ENCODE results near the gene DUT. TPM values are rescaled to one million over a fixed set of nuclear protein-coding genes. Genes with fewer than 3 reads are reported as not detected.

Gene DUT
- total and polyA plus RNA-seq, 2 of the 8 experiments (the other 6 are each of a cell fraction or from before 2014, with no cell fraction given) = 71.5 to 246 TPM

DNA sequence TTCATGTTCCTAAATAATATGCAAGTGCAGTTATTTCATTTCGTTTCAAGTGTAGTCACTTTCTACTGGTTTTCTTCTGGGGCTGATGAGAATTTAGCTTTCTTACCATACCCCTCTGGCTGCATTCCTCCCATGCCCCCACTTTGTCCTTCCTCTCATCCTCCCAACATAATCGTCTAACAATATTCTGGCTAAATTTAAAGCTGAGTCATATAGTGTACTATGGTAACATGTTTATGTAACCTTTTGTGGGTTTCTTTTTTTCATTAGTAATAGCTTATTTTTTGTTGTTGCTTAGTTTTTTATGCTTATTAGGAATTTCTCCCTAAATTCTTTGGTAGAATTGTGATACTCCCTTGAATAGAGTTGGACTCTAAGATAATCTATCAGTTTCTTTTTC, 30.5 kb downstream of the DUT start:
- no peaks in the 10 kb centered on the region for H3K4me1 ChIP-seq (replicated peaks in 1 of 4; ENCODE audit: control insufficient read depth in 3 of 4, insufficient read depth in 4 of 4, low read length in 3 of 4)
- H2BK12ac ChIP-seq (ENCODE audit: low read depth, low read length) = no peak overlapping the region
- H2BK120ac ChIP-seq (replicated peaks; ENCODE audit: low read depth, low read length) = no peak overlapping the region
- H2BK20ac ChIP-seq (ENCODE audit: low read length) = no peak overlapping the region
- no peak for DNase-seq (ENCODE audit: low read depth in 1 of 2, low spot score in 2 of 2)
- FAIRE-seq = no peak
- H3K4me2 ChIP-seq (ENCODE audit: insufficient read depth in 1 of 2, low read depth in 2 of 2, low read length in 2 of 2) = no peak overlapping the region
- no peak overlapping the region for H2BK5ac ChIP-seq (ENCODE audit: low read depth, low read length)
- no peak overlapping the region for H4K8ac ChIP-seq (ENCODE audit: extremely low read depth, insufficient read depth, low read length)
- no peak overlapping the region for H2BK15ac ChIP-seq (ENCODE audit: low read length)
- 90% methylated on average over 2 of the region's 2 CpGs; no CpG with 5 or more reads in 1 of the 2 experiments for WGBS, 2 experiments (ENCODE audit: extremely low coverage in 1 of 2, insufficient coverage in 1 of 2, insufficient read length in 1 of 2, insufficient replicate concordance in 2 of 2, low coverage in 1 of 2, low lambda C conversion rate in 2 of 2, missing lambda C conversion rate in 1 of 2)
- no peaks in the 10 kb centered on the region for H3K79me1 ChIP-seq (ENCODE audit: low read depth, low read length)
- no peak overlapping the region for H4K91ac ChIP-seq (replicated peaks; ENCODE audit: insufficient read length, low read length)
- H3K9ac ChIP-seq (replicated peaks in 1 of 4; ENCODE audit: extremely low read depth in 1 of 4, low read depth in 3 of 4, low read length in 3 of 4) = no peak overlapping the region
- POLR2A ChIA-PET (ENCODE audit: partially characterized antibody) = no interaction called here
- no peaks in the 10 kb centered on the region for H3K36me3 ChIP-seq (ENCODE audit: control insufficient read depth in 2 of 4, insufficient read depth in 4 of 4, low read length in 3 of 4)
- no peaks in the 10 kb centered on the region for H3K23me2 ChIP-seq (ENCODE audit: low read depth, low read length)
- no peak overlapping the region for H3K18ac ChIP-seq (ENCODE audit: extremely low read depth, low read length)
- no peak overlapping the region for H3K56ac ChIP-seq (replicated peaks; ENCODE audit: insufficient read length, low read depth, low read length)
- no peaks in the 10 kb centered on the region for H3K79me2 ChIP-seq (ENCODE audit: control insufficient read depth in 1 of 2, insufficient read depth in 2 of 2, low read length in 2 of 2)
- no peak overlapping the region for H2AFZ ChIP-seq (ENCODE audit: low read length)
- H3K4me3 ChIP-seq (ENCODE audit: extremely low read depth in 1 of 4, insufficient read depth in 2 of 4, low read depth in 3 of 4, low read length in 4 of 4) = no peak overlapping the region
- no peak overlapping the region for H3K27ac ChIP-seq (ENCODE audit: low read depth, low read length)
- H3K27me3 ChIP-seq (replicated peaks in 1 of 4; ENCODE audit: control insufficient read depth in 3 of 4, extremely low read depth in 1 of 4, insufficient read depth in 3 of 4, low read length in 3 of 4) = no peaks in the 10 kb centered on the region
- H3K23ac ChIP-seq (ENCODE audit: insufficient read length) = no peak overlapping the region
- CTCF ChIA-PET (ENCODE audit: partially characterized antibody) = interaction anchor here (0.6 to 1.2 kb wide), 7 partner anchors 9 to 1909 kb away, joined by 3 to 6 read pairs (median 4); no protein-coding TSS in a partner anchor
- no peaks in the 10 kb centered on the region for H3K9me3 ChIP-seq (ENCODE audit: insufficient read depth in 2 of 2, low read depth in 1 of 2, low read length in 1 of 2)
- H2AK5ac ChIP-seq (ENCODE audit: low read depth, low read length) = no peak overlapping the region
- no peak overlapping the region for H3K14ac ChIP-seq (ENCODE audit: insufficient read length)
- no peaks in the 10 kb centered on the region for H4K20me1 ChIP-seq (replicated peaks in 1 of 2; ENCODE audit: control insufficient read depth in 1 of 2, insufficient read depth in 2 of 2, low read length in 2 of 2)
- no peak overlapping the region for H4K5ac ChIP-seq (ENCODE audit: insufficient read length, low read depth, low read length)
- H3K4ac ChIP-seq (replicated peaks; ENCODE audit: insufficient read length, low read depth, low read length) = no peak overlapping the region
- no peak for TF ChIP-seq CREB1 (IDR thresholded peaks at IDR 0.05)
- TF ChIP-seq TAF7 (optimal IDR thresholded peaks at IDR 0.05; ENCODE audit: borderline replicate concordance, low read depth, low read length) = no peak
- no peak for TF ChIP-seq CHD2 (IDR thresholded peaks at IDR 0.05; ENCODE audit: low read length)
- TF ChIP-seq, protein P1, sequence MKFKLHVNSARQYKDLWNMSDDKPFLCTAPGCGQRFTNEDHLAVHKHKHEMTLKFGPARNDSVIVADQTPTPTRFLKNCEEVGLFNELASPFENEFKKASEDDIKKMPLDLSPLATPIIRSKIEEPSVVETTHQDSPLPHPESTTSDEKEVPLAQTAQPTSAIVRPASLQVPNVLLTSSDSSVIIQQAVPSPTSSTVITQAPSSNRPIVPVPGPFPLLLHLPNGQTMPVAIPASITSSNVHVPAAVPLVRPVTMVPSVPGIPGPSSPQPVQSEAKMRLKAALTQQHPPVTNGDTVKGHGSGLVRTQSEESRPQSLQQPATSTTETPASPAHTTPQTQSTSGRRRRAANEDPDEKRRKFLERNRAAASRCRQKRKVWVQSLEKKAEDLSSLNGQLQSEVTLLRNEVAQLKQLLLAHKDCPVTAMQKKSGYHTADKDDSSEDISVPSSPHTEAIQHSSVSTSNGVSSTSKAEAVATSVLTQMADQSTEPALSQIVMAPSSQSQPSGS (IDR thresholded peaks at IDR 0.05; ENCODE audit: low read length) = no peak
- no peak for TF ChIP-seq CEBPB (IDR thresholded peaks at IDR 0.05; ENCODE audit: low read depth, low read length)
- no peak for TF ChIP-seq TAF1 (IDR thresholded peaks at IDR 0.05; ENCODE audit: low read depth, low read length)
- no peak for TF ChIP-seq CBX5 (IDR thresholded peaks at IDR 0.05; ENCODE audit: low read depth, low read length)
- TF ChIP-seq, protein P2, sequence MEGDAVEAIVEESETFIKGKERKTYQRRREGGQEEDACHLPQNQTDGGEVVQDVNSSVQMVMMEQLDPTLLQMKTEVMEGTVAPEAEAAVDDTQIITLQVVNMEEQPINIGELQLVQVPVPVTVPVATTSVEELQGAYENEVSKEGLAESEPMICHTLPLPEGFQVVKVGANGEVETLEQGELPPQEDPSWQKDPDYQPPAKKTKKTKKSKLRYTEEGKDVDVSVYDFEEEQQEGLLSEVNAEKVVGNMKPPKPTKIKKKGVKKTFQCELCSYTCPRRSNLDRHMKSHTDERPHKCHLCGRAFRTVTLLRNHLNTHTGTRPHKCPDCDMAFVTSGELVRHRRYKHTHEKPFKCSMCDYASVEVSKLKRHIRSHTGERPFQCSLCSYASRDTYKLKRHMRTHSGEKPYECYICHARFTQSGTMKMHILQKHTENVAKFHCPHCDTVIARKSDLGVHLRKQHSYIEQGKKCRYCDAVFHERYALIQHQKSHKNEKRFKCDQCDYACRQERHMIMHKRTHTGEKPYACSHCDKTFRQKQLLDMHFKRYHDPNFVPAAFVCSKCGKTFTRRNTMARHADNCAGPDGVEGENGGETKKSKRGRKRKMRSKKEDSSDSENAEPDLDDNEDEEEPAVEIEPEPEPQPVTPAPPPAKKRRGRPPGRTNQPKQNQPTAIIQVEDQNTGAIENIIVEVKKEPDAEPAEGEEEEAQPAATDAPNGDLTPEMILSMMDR (IDR thresholded peaks at IDR 0.05; ENCODE audit: control extremely low read depth in 1 of 3, insufficient read depth in 1 of 3, low read depth in 1 of 3, low read length in 3 of 3) = no peak
- no peak for TF ChIP-seq JUN (IDR thresholded peaks at IDR 0.05; ENCODE audit: low read depth, low read length)
- TF ChIP-seq RXRA (IDR thresholded peaks at IDR 0.05; ENCODE audit: insufficient read depth, low read depth, low read length) = no peak
- TF ChIP-seq SIN3A (conservative IDR thresholded peaks at IDR 0.05 in 1 of 2, IDR thresholded peaks at IDR 0.05 in 1 of 2; ENCODE audit: low read depth in 1 of 2, low read length in 2 of 2) = no peak

Measured in H1 (cell line).